A549 (cell line): ENCODE results near the gene CARTPT.

Source experiments
- CHD2 ChIP-seq: fragments of 150-350 bp; IDR thresholded peaks from 2 replicates; pipeline ENCODE4 v1.6.1; 2014; ENCODE audit warnings: low read length; ENCODE audit not compliant: partially characterized antibody
- MAX ChIP-seq: IDR thresholded peaks from 2 replicates; pipeline ENCODE4 v1.6.1; 2012
- MYC ChIP-seq: IDR thresholded peaks from 2 replicates; pipeline ENCODE4 v1.6.1; 2012; ENCODE audit warnings: mild to moderate bottlenecking, inconsistent platforms, low read length, improper control_type of control experiment, borderline replicate concordance
- POLR2A ChIP-seq: IDR thresholded peaks from 2 replicates; pipeline ENCODE4 v1.6.1; 2012; ENCODE audit warnings: mild to moderate bottlenecking, low read length

GRCh38 chr5:71757590-71758543 is 38.8 kb downstream of the CARTPT start:
- TF ChIP-seq CHD2 (no peak), POLR2A (no peak), MYC (no peak), MAX (no peak)
